Type B pancreatic cell (in vitro differentiated cells): ENCODE data around the gene HYCC2. TPM values are rescaled to one million over a fixed set of nuclear protein-coding genes. Genes with fewer than 3 reads are reported as not detected.
"Not testable (repeated sequence)": the region's sequence is repeated elsewhere in the genome, so short reads cannot be mapped to it uniquely, and the experiment has no call there.

Experiments used
- DNase-seq: peaks from one replicate; pipeline ENCODE4 v3.0.0; 2021; ENCODE audit warnings: mixed read lengths; ENCODE audit not compliant: unreplicated experiment; ENCODE audit errors: extremely low spot score
- H3K27ac Mint-ChIP-seq: 2 replicates; pipeline ENCODE4 v1.8.0; 2021; ENCODE audit warnings: mild to moderate bottlenecking, mixed read lengths
- H3K27me3 Mint-ChIP-seq: 2 replicates; pipeline ENCODE4 v1.8.0; 2021; ENCODE audit warnings: mixed read lengths
- H3K36me3 Mint-ChIP-seq: 2 replicates; pipeline ENCODE4 v1.8.0; 2021; ENCODE audit warnings: mixed read lengths
- H3K4me1 Mint-ChIP-seq: one replicate; pipeline ENCODE4 v1.8.0; 2021; ENCODE audit warnings: mixed read lengths; ENCODE audit not compliant: unreplicated experiment
- H3K4me3 Mint-ChIP-seq: 2 replicates; pipeline ENCODE4 v1.8.0; 2021; ENCODE audit warnings: mild to moderate bottlenecking, mixed read lengths
- H3K9me3 Mint-ChIP-seq: 2 replicates; pipeline ENCODE4 v1.8.0; 2021; ENCODE audit warnings: mixed read lengths
- long read RNA-seq: library from polyadenylated mRNA; unstranded; transcript quantifications from one replicate; pipeline ENCODE4 v2.0.0, GENCODE V29; 2020
- total RNA-seq: library from RNA; stranded (reverse); gene quantifications from 2 replicates; pipeline ENCODE4 v1.2.1, GENCODE V29; 2021; ENCODE audit warnings: low replicate concordance
- TF ChIP-seq, protein P1 (sequence below): fragments of 200-600 bp; sonication (generic); conservative IDR thresholded peaks from 2 replicates; pipeline ENCODE4 v1.5.0; 2021; ENCODE audit warnings: antibody characterized with exemption, mild to moderate bottlenecking

Gene HYCC2
- 17.9 and 19.6 TPM in 2 replicates for total RNA-seq
- long read RNA-seq, full-length matches to known transcripts: 3 of 25 reads
- long read RNA-seq, partial matches to known transcripts: 8 of 25 reads
- long read RNA-seq, other reads (novel, unspliced or antisense): 14 of 25 reads

DNA sequence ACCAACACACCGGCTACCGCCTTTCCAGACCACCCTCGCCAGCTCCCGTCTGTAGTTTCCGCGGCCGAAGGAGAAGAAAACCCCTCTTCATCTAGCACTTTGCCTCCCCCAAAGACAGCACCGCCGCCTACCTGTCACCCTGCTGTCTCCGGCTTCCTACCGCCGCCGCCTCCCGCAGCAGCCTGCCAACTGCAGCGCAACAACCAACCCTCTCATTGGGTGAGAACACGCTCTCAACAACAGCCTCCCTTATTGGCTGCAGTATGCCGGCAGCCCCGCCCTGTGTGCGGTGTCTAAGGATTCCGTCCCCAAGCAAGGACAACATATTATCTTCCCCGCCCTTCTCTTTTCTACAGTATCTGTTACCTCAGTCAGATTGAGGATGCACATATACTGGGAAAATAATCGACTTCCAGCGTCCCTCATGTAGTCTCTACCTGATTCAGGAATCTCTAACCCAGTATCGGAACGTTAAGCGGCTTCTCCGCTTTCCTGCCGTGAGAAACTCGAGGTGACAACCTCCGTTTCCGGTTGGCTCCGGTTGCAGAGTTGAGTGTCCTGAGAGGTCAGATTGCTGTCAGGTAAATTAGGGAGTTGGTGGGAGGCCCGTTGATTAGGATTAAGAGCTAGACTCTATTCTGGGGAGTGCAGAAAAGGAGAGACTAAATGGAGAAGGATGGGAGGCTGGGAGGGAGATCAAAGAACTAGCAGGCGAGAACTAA lies at the start of gene HYCC2, which contains the start of gene NDUFB3:
TSS of gene HYCC2 (minus strand) at position 193 of the 722 bp plus-strand sequence. CDS start 47,662 bp downstream, outside the sequence.
TSS of gene NDUFB3 (plus strand) at position 523 of the 722 bp plus-strand sequence. CDS start 6,882 bp downstream, outside the sequence.
- H3K9me3 Mint-ChIP-seq: no peaks in the 10 kb centered on the region
- TF ChIP-seq, protein P1, sequence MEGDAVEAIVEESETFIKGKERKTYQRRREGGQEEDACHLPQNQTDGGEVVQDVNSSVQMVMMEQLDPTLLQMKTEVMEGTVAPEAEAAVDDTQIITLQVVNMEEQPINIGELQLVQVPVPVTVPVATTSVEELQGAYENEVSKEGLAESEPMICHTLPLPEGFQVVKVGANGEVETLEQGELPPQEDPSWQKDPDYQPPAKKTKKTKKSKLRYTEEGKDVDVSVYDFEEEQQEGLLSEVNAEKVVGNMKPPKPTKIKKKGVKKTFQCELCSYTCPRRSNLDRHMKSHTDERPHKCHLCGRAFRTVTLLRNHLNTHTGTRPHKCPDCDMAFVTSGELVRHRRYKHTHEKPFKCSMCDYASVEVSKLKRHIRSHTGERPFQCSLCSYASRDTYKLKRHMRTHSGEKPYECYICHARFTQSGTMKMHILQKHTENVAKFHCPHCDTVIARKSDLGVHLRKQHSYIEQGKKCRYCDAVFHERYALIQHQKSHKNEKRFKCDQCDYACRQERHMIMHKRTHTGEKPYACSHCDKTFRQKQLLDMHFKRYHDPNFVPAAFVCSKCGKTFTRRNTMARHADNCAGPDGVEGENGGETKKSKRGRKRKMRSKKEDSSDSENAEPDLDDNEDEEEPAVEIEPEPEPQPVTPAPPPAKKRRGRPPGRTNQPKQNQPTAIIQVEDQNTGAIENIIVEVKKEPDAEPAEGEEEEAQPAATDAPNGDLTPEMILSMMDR: peak; percentile 29
- H3K4me3 Mint-ChIP-seq: peak within 1 kb of the TSS; percentile 100
- H3K27me3 Mint-ChIP-seq: no peaks in the 10 kb centered on the region
- DNase-seq: peak; percentile 91
- H3K27ac Mint-ChIP-seq: peak within 1 kb of the TSS; percentile 97
- H3K4me1 Mint-ChIP-seq: peaks cover 35% of the 10 kb centered on the region
- H3K36me3 Mint-ChIP-seq: peaks cover 4% of the 10 kb centered on the region

DNA sequence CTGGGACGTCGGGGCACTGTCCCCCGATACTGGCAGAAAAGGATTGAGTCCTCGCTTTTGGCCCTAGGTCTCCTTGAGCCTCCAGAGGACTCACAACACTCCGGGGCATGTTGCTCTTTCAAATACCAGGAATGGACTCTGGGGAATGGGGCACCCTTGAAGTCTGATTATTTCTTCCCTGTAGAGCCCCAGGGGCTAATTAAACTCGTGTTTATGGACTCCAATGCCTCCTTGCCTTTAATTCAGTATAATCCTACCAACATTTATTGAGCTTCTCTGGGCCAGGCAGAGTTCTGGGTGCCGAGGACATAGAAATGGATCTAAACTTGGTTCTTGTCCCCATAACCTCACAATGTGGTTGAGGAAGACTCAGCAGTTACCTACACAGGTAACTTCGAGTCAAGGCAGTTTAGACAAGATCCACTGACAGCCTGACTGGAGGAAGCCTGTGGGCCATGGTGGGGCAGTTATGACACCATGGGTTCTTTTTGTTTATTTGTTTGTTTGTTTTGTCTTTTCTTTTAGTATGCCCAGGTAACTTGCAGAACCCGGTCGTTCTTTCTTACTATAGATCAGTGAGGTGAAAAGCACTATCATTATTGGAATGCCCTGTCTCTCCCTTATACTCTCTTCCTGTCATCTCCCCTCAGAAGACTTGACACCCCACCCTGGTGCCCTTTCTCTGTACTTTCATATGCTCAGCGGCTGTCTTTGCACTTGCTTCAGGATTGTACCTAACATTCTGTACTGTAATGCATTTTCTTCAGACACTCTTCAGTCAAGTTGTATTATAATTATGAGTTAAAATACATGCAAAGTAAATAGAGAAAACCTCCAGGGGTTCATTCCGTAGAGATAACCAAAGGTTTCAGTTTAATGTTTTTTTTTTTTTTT lies 47.7 kb upstream of the HYCC2 start:
- peak overlapping the region; percentile 93 for H3K27ac Mint-ChIP-seq
- no peaks in the 10 kb centered on the region for H3K9me3 Mint-ChIP-seq
- H3K4me3 Mint-ChIP-seq: peak overlapping the region; percentile 87
- TF ChIP-seq, protein P1: no peak
- no peak for DNase-seq
- H3K36me3 Mint-ChIP-seq: no peaks in the 10 kb centered on the region
- no peaks in the 10 kb centered on the region for H3K27me3 Mint-ChIP-seq
- peaks cover 10% of the 10 kb centered on the region for H3K4me1 Mint-ChIP-seq

DNA sequence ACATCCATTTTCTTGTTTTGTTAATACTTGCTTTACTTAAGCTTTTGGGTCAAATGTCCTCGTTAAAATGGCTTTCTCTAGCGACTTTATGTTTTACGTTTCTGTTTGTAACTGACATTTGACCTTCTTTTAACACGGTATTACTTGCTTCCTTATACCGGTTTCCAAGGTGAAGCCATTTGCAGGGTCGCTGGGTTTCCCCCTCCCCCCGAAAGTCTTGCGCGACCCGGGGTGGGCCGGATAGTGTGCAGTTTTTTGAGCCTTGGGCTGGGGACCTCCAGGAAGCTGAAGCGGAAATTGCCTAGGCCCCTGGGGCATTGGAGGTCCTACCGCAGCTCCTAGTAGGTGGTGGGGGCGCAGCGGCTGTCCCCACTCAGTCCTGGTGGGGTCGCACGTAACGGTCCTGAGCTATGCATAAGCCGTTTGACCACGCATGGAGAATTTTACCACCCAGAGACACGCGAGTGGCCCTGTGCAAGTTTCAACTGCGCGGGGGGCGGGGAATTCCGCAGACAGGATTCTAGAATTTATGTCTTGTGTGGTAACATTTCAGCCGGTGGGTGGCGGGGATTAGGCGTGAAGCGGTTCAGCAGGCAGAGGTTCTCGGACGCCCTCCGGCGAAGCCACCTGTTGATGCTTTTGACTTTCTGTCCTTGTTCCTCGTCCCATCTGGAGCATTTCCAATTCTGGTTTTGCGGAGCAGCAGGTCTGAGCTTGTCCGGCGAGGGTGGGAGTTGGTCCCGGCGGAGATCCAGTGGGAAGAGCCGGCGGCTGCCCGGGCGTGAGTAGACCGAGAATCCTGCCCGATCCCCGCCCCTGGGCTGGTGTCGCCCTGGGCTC lies 46.9 kb upstream of the HYCC2 start:
- Mint-ChIP-seq H3K4me3 (peak overlapping the region; percentile 87), H3K27ac (peak overlapping the region; percentile 93), H3K36me3 (no peaks in the 10 kb centered on the region), H3K9me3 (no peaks in the 10 kb centered on the region), H3K27me3 (no peaks in the 10 kb centered on the region), H3K4me1 (peaks cover 4% of the 10 kb centered on the region)
- TF ChIP-seq, protein P1: peak; percentile 37
- DNase-seq: peak; percentile 72

DNA sequence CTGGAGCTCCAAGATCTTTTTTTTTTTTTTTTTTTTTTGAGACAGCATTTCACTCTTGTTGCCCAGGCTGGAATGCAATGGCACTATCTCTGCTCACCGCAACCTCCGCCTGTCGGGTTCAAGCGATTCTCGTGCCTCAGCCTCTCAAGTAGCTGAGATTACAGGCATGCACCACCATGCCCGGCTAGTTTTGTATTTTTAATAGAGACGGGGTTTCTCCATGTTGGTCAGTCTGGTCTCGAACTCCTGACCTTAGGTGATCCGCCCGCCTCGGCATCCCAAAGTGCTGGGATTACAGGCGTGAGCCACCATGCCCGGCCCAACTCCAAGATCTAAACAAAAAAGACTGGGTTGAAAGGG lies 46.2 kb upstream of the HYCC2 start:
- H3K36me3 Mint-ChIP-seq, H3K27me3 Mint-ChIP-seq, H3K9me3 Mint-ChIP-seq, DNase-seq, H3K4me1 Mint-ChIP-seq: not testable (repeated sequence)
- Mint-ChIP-seq H3K4me3 (peak overlapping the region; percentile 87), H3K27ac (peak overlapping the region; percentile 93)

DNA sequence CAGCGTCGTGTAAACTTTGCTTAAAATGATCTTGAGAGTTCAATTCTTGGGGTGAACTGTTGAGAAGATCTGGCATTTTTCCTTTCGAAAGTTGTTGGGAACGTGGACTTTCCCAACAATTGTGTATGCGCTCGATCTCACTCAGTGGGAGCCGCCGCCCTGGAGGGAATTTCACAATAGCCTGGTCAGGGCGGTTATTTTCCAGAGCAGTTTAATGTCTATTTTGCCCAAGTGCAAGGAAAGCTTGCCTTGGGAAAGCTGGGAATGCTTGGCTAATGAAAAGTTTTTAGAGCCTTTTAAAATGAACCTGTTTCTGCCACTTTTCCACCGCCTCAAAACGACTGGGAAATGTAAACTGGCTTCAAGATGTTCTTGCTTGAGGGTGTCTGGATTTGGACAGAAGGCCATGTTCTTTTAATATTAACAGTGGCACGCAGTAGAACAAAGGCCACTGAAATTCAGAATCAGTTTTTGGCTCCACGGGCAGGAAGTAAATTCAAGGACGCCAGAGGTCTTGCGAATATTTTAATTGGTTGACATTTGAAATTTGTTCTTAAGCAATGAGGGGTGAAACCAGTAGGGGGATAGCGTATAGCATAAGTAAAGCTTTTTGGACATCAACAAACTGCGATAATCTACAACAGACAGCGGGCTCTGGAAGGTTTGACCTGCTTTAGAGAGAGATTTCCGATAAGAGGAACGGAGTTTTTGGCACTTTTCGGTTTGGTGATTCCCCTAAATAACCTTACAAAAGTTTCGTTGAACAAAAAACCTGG lies 45.7 kb upstream of the HYCC2 start:
- Mint-ChIP-seq H3K4me3 (peak overlapping the region; percentile 87), H3K9me3 (no peaks in the 10 kb centered on the region), H3K36me3 (no peaks in the 10 kb centered on the region), H3K27me3 (no peaks in the 10 kb centered on the region), H3K27ac (peak overlapping the region; percentile 86), H3K4me1 (peaks cover 4% of the 10 kb centered on the region)
- TF ChIP-seq, protein P1: peak; percentile 58
- no peak for DNase-seq
